Activated CD4-positive, alpha-beta T cell treated with anti-CD3 and anti-CD28 coated beads for 24 hours (primary cell): ENCODE data around the gene SFXN3.

Experiments used
- DNase-seq, 2 donors: peaks; one replicate each; pipeline ENCODE4 v3.0.0-alpha.2; 2020; ENCODE audit warnings: low read depth in 2 of 2

The SFXN3 gene

DNA sequence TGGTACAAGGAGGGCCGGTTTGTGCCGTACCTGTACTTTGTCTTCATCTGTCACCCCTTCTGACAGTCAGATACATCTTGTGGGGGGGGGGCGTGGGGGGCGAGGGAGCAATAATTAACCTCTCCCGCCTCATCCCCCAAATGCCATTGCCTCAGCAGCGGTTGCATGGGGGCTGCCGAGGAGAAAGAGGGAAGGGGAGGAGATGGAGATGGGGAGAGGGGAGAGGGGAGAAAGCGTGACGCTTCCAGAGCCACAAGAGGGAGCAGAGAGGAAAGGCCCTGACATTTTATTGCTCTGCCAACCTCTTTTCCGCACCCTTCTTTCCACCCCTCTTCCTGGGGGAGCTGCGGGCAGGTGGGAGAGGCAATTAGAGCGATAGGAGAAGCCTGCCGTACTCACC lies 42.6 kb downstream of the SFXN3 start:
- DNase-seq = no peak

DNA sequence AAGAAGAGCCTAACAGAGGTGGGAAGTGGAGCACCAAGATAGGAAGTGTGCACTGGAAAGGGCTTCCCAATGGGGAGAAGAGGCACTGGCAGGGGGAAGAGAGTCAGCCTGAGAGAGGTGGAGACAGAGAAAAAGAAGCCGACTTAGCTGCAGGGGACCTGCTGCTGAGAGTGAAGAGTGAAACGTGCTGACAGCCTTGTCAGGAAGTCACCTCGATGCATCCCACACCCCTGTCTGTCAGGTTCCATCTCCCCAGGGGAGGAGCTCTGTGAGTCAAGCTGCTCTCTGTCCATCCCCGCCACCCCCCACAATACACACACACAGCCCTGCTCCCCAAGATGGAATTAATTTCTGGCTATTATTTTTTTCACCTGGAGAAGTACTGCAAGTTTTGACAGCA lies 44.7 kb downstream of the SFXN3 start:
- DNase-seq = no peak

DNA sequence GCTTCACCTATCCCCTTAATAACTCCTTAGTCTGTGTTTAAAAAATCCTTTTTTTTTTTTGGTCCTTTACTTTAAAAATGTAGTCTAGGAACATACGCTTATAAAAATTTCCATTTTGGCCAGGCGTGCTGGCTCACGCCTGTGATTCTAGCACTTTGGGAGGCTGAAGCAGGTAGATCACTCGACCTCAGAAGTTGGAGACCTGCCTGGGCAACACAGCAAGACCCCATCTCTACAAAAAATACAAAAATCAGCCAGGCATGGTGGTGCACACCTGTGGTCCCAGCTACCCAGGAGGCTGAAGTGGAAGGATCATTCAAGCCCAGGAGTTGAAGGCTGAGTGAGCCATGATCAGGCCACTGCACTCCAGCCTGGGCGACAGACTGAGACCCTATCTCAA lies 45.6 kb downstream of the SFXN3 start:
- DNase-seq = no peak

- no peak for DNase-seq
Measured at GRCh38 chr10:101079874-101080273, 48.8 kb downstream of the SFXN3 start.

- DNase-seq = no peak
Measured at GRCh38 chr10:101080933-101081931, 50.2 kb downstream of the SFXN3 start.

GRCh38 chr10:101085846-101086245 lies 54.8 kb downstream of the SFXN3 start:
- DNase-seq = no peak

GRCh38 chr10:101087376-101087775 lies 56.3 kb downstream of the SFXN3 start:
- DNase-seq = no peak

DNA sequence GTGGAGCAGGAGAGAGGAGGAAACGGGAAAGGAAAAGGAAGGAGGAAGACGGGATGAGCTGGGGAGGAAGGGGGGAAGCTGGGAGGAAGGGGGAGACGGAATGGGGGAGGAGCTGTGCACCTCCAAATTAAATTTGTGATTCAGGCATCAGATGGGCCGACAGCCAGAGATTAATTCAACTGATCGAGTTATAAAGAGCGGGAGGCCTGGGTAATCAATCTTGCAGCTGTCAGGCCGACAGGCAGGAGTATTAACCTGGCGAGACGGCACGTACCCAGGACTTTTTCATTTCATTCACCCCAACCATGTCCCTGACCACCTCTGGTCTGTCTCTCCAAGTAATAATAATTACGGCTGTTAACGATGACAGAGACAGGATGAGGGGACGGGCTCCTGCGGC lies 56.9 kb downstream of the SFXN3 start:
- no peak for DNase-seq

DNA sequence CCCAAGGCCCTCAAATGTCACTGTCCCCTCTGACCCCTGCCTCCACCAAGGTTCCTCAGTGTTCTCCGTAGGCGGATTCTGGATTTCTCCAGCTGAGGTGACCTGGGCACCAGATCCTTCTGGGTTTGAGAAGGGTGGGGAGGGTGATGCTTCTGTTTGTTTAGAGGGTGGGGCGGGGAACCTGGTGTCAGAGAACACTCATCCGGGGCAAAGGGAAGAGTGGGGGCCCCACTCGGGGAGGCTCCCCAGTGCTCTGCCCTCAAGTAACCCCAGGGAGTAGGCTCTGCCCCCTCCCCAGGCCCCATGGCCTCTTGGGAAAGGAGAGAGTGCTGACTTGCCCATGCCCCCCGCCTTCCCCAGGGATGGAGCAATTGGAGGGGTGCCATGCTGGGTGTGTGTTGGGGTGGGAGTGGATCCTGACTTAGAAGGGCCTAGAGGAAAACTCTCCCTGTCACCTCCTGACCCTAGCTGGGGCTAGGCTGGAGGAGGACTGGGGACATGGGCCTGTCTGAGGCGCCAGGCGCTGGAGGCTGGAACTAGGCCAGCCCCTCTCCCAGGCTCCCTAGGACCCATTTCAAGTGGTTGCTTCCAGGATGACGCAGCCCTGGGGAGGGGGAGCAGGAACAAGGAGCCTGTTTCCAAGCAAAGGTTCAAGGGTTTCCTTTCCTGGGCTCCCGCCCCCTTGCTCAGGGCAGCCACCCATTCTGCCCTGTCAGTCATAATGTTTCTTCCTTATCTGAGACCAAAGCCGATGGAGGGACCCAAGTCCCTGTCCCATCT lies 58.7 kb downstream of the SFXN3 start:
- no peak for DNase-seq

DNA sequence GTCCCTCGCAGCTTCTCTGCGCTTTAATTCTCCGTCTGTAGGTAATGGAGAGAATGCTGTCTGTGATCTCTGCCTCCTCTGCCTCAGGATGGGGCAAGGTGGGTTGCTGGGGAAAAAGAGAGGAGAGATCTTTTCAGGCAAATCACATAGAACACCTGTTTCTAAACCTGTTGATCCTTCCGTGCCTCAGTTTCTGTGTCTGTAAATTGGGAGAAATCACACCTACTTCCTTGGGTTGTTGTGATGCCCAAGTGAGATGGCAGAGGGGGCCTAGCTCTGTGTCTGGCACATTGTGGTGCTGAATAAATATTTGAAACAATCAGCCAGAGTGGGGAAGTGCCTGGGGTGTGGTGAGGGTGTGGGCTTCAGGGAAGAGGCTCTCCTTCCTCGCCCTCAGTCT lies 59.6 kb downstream of the SFXN3 start:
- no peak for DNase-seq
